Globus pallidus (tissue), 1 donor: Measurements from ENCODE around the gene OSBPL6.
A peak's percentile ranks its signal among the peaks of the same experiment; 100 is the strongest.
"Not testable (repeated sequence)": the region's sequence is repeated elsewhere in the genome, so short reads cannot be mapped to it uniquely, and the experiment has no call there.

Source experiments
- DNase-seq: peaks from one replicate; pipeline ENCODE4 v3.0.0-alpha.2; 2015; ENCODE audit warnings: low spot score

OSBPL6 gene

DNA sequence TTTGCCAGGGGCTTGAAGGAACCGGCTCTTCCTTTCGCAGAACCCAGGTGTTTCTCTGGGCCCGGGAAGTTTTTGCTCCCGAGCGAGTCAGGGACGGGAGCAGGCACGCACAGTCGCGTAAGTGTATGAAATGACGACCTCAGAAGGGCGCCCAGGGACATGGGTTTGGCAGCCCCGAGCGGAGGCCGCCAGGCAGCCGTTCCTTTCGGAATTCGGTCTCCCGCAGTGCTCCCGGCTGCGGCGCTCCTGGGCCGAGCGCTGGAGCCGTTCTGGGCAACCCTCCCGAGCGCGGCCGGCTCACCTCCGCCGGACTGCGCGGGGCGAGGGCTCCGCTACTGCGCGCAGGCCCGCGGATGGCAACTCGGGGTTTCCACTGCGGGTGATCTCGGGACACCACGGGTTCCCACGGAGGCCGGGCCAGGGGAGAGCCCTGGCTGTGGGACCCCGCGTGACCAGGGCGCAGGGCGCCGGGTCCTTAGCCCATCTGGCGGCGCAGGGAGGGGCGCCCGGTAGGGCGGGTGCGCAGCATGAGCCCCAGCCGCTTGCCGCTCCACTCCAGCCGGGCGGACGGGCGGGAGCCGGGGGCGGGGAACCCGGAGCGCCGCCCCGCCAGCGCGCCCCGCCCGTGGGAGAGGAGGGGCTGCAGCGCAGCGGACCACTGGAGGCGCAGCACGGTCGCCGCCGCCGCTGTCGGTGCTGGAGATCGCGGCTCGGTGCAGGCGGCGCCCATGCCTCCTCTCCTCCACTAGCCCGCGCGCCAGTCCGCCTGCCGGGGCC is at the start of gene OSBPL6:
OSBPL6 (plus strand) TSS at position 690 of the 777 bp plus-strand sequence. CDS start 111,673 bp downstream, outside the sequence.
- DNase-seq: peak; percentile 79

DNA sequence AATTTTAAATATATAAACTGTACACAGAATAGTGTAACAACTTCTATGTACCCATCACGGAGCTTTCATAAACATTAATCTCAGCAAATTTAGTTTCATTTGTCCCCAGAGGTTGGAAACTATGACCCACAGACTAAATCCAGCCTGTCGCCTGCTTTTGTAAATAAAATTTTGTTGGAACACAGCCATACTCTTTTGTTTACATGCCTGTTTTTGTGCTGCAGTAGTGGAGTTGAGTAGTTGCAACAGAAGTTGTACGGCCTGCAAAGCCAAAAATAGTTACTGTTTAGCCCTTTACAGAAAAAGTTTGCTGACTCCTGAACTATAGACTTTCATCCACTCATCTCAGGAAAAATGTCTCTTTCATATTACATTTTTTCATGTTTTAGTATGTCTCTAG is 42.3 kb upstream of the OSBPL6 start:
- no peak for DNase-seq

DNA sequence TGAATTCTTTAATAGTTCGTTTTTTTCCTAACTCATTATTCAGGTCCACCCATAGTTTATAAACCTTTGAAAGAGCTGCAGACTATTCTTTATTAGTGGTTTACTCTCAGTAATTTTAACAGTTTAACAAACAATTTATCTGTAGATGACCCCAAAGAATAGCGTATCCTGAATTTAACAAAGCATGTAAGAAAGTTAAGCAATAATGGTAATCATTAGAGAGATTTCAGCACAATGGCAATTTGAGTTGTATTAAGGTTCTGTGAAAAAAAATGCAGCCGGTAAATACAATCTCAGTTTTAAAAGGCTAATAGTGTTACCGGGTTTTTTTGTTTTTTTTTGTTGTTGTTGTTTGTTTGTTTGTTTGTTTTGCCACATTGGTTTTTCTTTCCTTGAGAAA is 41.8 kb upstream of the OSBPL6 start:
- no peak for DNase-seq

DNA sequence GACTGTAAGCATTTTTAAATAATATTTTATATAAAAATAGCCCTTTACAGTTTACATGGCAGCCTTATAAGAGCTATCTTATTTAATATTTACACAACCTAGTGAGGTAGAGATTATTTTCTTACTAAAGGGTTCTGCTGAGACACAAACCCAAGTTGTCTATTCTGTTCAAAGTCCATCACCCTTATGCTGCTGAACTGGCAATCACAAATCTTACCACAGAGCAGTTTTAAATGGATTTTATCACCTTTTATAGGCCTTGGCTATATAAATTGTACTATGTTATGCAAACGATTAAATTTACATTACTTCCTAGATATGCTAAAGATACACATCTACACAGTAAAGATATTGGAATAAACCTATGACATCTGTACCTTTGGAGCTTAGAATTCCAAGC is 41.3 kb upstream of the OSBPL6 start:
- DNase-seq: no peak

DNA sequence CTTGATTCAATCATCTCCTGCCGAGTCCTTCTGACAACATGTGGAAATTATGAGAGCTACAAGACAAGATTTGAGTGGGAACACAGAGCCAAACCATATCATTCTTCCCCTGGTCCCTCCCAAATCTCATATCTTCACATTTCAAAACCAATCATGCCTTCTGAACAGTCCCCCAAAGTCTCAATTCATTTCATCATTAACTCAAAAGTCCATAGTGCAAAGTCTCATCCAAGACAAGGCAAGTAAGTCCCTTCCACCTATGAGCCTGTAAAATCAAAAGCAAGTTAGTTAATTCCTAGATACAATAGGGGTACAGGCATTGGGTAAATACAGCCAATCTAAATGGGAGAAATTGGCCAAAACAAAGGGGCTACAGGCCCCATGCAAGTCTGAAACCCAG is 40.4 kb upstream of the OSBPL6 start:
- not testable (repeated sequence) for DNase-seq

DNA sequence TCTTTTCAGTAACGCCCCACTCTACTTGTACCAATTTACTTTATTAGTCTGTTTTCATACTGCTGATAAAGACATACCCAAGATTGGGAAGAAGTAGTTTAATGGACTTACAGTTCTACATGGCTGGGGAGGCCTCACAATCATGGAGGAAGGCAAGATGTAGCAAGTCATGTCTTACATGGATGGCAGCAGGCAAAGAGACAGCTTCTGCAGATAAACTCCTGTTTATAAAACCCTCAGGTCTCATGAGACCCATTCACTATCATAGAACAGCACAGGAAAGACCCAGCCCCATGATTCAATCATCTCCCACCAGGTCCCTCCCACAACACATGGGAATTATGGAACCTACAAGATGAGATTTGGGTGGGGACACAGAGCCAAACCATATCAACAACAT is 38.8 kb upstream of the OSBPL6 start:
- DNase-seq: no peak

DNA sequence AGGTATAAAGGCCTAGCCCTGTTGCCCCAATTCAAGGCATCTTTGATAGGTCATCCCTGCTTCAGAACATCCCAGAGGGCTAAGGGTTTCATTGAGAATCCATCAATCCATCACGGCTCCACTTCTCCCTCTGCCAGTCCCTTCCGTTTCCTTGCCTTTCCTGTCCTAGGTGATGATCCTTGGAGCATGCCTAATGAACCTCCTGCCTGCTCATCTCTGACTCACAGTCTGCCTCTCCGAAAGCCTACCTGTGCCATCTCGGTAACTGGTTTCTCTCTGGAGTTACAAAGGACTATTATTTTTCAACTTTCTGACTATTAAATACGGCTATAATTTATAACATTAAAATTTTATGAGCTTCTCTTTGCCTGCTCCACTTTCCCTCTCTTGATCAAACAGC is 36.7 kb upstream of the OSBPL6 start:
- no peak for DNase-seq

DNA sequence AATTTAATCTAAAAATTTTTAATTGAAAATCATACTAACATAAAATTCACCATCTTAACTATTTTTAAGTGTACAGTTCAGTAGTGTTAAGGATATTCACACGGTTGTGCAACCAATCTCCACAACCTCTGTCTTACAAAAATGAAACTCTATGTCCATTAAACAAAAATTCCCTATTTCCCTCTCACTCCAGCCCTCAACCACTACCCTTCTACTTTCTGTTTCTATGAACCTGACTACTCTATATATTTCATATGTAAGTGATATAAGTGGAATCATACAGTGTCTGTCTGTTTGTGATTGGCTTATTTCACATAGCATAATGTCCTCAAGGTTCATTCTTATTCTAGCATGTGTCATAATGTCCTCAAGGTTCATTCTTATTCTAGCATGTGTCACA is 34.3 kb upstream of the OSBPL6 start:
- no peak for DNase-seq

DNA sequence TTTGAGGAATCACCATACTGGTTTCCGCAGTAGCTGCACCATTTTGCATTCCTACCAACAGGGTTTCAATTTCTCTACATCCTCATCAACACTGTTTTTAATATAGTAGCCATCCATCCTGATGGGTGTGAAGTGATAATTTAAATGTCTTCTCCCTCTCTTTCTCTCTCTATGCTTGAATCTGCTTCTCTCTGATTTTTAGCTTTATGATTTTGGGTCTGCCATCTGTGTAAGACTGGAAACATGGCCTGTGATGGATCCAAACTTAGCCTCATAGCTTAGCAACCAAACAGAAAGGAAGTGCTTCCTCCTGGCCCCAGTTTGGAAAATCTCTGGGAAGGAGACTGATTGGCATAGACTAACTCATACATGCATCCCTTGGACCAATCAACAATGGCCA is 33.7 kb upstream of the OSBPL6 start:
- DNase-seq: no peak

DNA sequence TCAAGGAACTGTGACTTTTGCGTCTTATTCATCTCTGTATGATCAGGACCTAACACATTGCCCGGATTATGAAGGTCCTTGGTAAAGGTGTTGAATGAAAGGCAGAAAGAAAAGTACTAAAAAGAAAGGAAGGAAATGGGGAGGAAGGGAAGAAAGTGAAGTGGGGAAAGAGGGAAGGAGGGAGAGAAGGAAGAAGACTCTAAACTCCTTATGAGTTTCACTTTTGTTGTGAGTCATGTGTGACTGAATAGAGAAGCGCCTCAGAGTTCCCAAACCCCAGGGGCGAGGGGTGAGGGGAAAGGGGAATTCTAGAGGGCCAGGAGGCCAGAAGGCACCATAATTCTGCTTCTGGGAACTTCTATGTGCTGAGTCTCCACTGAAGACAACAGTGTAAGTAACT is 30.9 kb upstream of the OSBPL6 start:
- DNase-seq: peak; percentile 3

DNA sequence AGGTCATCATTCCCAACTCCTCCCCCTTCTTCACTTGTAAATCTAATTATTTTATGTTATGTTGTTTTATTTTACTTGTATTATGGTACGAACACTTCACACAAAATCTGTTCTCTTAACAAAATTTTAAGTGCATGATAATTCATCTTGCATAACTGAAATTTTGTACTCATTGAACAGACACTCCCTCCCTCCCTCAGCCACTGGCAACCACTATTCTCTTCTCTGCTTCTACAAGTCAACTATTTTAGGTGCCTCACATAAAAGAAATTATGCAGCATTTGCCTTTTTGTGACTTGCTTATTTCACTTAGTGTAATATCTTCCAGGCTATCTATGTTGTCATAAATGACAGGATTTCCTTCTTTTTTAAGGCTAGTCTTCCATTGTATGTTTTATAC is 30.4 kb upstream of the OSBPL6 start:
- DNase-seq: no peak

DNA sequence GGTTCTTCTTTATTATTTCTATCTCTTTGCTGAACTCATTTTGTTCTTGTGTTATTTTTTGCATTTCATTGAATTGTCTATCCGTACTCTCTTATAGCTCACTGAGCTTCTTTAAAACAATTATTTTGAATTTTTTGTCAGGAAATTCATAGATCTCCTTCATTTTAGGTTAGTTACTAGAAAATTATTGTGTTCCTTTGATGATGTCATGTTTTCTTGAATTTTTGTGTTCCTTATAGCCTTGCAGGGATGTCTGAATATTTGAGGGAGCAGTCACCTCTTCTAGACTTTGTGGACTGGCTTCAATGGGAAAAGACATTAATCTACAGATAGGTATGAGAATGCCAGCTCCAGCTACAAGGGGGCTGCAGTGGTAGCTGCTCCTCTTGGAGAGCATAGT is 20.7 kb upstream of the OSBPL6 start:
- no peak for DNase-seq

DNA sequence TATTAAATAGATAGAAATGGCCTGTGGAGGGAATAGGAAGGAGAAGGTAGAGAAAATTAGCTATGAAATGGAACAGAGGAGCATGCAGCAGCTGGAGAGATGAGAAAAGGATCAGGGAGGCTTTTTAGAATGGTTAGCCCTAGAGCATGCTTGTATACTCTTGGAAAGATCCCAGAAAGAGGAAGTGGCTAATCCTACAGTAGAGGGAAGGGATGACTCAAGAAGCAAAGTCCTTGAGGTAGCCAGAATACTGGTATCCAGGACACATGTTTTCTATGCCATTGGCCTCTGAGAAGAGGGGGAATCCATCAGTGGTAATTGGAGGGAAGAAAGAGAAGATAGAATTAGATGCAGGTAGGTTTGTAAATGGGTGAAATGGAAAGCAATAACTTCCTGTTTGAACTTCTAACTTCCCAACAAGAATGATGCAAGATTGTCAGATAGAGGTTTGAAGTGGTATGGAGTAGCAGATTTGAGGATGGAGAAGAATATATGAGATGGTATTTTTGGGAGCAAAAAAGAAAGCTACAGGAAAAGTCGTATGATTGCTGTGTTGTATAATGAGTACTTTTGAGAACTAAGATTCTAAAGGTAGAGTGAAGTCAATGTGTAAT is 17.1 kb upstream of the OSBPL6 start:
- no peak for DNase-seq

DNA sequence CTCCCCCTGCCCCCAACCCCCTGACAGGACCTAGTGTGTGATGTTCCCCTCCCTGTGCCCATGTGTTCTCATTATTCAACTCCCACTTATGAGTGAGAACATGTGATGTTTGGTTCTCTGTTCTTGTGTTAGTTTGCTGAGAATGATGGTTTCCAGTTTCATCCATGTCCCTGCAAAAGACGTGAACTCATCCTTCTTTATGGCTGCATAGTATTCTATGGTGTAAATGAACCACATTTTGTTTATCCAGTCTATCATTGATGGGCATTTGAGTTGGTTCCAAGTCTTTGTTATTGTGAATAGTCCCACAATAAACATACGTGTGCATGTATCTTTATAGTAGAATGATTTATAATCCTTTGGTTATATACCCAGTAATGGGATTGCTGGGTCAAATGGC is 13.7 kb upstream of the OSBPL6 start:
- DNase-seq: not testable (repeated sequence)

DNA sequence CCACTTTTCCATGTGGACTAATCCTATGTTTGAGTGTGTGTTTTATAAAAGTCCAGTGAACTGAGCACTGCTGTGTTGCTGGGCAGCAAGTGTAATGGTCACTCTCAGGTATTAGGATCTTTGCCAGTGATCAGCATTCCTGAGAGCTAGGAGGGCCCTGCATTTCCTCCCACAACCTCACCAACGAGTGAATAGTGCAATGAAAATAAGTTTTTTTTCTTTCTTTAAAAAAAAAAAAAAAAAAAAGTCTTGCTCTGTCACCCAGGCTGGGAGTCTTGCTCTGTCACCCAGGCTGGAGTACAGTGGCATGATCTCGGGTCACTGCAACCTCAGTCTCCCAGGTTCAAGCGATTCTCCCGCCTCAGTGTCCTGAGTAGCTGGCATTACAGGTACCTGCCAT is 6.5 kb upstream of the OSBPL6 start:
- DNase-seq: no peak

DNA sequence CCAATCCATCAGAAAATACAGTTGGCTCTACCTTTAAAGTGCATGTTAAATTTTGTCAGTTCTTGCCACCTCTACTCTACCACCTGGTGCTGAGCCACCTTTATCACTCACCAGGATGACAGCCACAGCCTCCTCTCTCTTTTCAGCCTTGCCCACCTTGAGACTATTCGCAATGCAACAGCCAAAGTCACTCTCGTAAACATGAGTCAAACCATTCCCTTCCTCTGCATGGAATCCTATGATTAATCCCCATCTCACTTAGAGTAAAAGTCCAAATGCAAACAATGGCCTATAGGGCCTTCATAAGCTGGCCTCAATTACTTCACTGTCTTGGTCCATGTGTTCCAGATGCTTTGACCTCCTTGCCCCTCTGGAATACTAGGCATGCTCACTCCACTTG is 5.8 kb upstream of the OSBPL6 start:
- no peak for DNase-seq

DNA sequence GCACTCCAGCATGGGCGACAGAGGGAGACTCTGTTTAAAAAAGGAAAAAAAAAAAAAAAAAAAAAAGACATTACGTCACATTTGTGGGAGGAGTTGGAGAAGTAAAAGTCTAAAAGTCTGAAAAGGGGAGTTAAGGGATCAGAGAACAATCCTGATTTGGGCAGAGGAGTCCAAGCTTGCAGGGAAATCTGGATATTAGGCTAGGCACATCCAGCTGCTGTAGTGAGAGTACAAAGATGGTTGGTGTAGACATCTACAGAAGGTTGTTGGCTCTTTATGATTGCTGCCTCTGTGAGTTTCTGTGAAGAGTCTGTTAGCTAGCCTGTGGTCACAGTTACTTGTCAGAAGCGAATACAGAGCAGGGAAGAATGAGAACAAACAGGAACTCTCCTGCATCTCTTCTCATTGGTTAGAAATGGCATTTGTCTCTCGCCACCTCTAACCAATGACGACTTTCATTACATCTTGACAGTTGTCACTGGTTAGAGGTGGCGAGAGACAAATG is 3.3 kb upstream of the OSBPL6 start:
- DNase-seq: peak; percentile 26

DNA sequence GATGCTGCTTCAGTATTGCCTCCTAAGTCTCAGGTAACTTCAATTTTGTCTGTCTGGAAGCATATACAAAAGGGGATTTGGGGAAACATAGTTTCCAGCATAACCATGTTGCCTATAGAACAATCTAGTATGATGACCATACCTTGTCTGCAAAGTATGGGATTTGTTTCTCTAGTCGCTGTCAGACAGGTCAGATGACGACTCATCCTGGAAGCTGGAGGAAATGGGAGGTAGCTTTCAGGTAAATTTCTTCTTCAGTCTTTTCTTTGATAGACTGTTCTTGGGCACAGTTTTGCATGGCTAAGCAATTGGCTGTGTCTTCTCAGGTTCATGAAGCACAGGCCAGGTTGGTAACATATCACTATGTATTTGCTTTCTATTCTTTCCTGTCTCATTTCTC is 2.8 kb upstream of the OSBPL6 start:
- no peak for DNase-seq

DNA sequence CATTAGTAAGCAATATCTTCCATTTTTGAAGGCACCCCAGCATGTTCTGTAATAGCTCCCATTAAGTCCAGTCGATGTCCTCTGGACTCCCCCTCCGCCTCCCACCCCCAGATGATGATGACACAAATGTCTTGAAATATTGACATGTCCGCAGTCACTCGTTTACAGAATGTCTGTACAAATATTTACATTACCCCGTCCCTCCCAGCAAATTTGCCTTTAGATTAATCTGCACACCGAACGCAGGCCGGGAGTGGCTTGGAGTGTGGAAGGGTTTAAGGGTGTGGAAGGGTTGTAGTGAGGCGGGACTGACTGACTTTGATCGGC is 853 bp upstream of the OSBPL6 start:
- no peak for DNase-seq

DNA sequence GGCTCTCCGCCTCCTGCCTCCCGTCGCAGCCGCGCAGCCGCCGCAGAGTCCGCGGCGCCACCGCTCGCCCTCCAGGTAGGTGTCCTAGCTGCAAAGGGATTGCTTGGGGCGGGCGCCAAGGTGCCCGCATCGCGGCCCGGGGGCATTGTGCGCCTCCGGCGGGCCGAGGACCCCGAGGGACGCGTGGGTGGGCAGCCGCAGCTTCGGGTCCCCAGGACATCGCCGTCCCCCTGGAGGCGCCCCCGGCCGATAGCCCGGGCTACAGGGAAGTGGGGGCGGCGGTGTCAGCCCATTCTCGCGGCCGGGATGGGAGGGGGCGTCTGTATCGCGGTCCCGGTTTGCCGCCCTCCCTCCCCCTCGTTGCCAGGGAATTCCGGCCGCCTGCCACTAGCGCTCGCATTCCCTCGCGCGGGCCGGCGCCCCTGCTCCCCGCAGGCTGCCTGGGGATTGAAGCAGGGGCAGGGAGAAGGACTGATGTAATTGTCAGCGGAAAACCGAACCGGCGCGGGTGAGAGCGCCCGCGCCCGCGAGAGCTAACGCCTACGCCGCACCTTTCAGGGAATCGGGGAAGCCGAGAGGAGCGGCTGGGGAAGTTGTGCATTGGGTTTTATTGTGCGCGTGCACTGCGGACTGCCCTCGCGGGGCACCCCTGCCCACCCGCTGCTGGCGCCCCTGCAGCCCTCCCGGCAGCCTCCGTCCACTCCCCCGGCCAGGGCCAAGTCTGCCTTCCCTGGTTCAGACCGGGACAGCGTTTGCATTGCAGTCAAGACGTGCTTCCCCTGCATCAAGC is 483 bp downstream of the OSBPL6 start:
- DNase-seq: peak; percentile 34

DNA sequence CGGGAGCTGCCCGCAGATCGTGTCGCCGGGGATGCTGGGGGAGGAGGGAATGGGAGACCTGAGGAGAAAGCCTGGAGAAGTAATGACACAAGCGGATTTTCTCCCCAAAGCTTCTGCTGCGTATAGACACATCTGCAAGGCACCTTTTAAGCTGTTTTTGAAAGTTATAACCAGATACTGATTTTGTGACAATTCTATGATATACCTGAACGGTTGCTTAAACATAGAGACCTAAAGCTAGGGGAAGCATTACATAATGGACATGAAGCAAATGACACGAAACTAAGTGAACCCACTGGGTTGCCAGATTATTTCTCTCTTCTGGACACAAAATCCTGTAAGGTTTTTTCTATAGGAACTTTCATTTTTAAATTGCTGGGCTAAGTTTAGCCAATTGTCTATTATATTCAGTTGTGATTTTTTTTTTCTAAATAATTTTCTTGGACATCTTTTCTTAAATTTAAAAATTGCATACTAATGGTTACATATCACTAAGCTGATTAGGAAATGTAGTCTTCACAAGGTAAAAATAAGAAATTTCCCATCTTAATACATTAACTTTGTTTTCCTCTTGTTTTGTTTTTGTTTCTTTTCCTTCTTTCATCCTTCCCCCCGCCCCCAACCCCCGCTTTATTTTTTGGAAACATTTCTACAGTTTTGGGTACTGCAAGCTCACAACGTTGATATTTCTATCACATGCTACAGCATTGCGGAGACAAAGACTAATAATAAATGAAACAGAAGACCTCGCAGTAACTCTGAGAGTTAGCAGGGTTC is 1.3 kb downstream of the OSBPL6 start:
- DNase-seq: no peak

DNA sequence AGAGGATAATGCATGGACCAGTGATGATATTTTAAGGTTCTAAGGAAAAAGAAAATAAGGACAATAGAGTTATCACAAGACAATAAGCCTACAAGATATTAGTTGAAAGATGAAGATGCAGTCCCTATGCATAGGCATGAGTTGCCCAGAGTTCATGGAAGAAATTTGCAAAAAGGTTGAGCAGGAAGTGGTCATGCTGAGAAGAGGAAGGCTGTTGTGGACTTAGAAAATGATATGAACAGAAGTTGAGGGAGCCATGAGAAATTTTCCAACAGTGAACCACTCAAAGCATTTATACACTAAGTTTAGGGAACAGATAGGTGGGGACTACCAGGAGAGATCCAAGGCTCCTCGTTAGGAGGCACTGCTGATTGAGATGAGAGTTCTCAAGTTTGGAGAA is 3.5 kb downstream of the OSBPL6 start:
- no peak for DNase-seq
